Measurements from ENCODE around the gene ENTHD1. TPM values are rescaled to one million over a fixed set of nuclear protein-coding genes. Genes with fewer than 3 reads are reported as not detected.
"Not testable (repeated sequence)": the region's sequence is repeated elsewhere in the genome, so short reads cannot be mapped to it uniquely, and the experiment has no call there.

Gene ENTHD1
- total RNA-seq, 4 donors from 2014 or later: not detected

- TF ChIP-seq POLR2A (IDR thresholded peaks at IDR 0.05): no peak
- WGBS, 2 donors: 63 to 82% methylated on average over 1 of the region's 1 CpG
- no peak overlapping the region for H3K4me3 ChIP-seq (ENCODE audit: low read depth, poor library complexity, severe bottlenecking)
- no peak for DNase-seq (ENCODE audit: low spot score in 2 of 2)
- intact Hi-C loops (cut with DNase I; ENCODE audit: low total_unique reads): no loop called here
Observed at GRCh38 chr22:39868741-39869140, 24.8 kb downstream of the ENTHD1 start.

- WGBS, 2 donors: 66 to 71% methylated on average over 7 of the region's 7 CpGs
- H3K4me3 ChIP-seq (ENCODE audit: low read depth, poor library complexity, severe bottlenecking): no peak overlapping the region
- no peak for TF ChIP-seq CTCF (IDR thresholded peaks at IDR 0.05)
- TF ChIP-seq POLR2A (IDR thresholded peaks at IDR 0.05): no peak
- intact Hi-C loops (cut with DNase I; ENCODE audit: low total_unique reads): no loop called here
- no peak for DNase-seq (ENCODE audit: low spot score in 2 of 2)
Observed at GRCh38 chr22:39859903-39860588, 33.5 kb downstream of the ENTHD1 start.

GRCh38 chr22:39856588-39856987 is 37.0 kb downstream of the ENTHD1 start:
- WGBS, 2 donors: 80 to 85% methylated on average over 4 of the region's 4 CpGs
- no peak overlapping the region for H3K4me3 ChIP-seq (ENCODE audit: low read depth, poor library complexity, severe bottlenecking)
- DNase-seq (ENCODE audit: low spot score in 2 of 2): no peak
- TF ChIP-seq CTCF (IDR thresholded peaks at IDR 0.05): no peak
- no peak for TF ChIP-seq POLR2A (IDR thresholded peaks at IDR 0.05)
- intact Hi-C loops (cut with DNase I; ENCODE audit: low total_unique reads): no loop called here

GRCh38 chr22:39852799-39853198 is 40.8 kb downstream of the ENTHD1 start:
- WGBS, 2 donors: 63 to 75% methylated on average over 2 of the region's 2 CpGs
- TF ChIP-seq CTCF (IDR thresholded peaks at IDR 0.05) (no peak), POLR2A (IDR thresholded peaks at IDR 0.05) (no peak)
- intact Hi-C loops (cut with DNase I; ENCODE audit: low total_unique reads): no loop called here
- no peak for DNase-seq (ENCODE audit: low spot score in 2 of 2)
- no peak overlapping the region for H3K4me3 ChIP-seq (ENCODE audit: low read depth, poor library complexity, severe bottlenecking)

- no peak for DNase-seq (ENCODE audit: low spot score in 2 of 2)
- intact Hi-C loops (cut with DNase I; ENCODE audit: low total_unique reads): no loop called here
- 92 to 95% methylated on average over 4 of the region's 4 CpGs for WGBS, 2 donors
- TF ChIP-seq POLR2A (IDR thresholded peaks at IDR 0.05) (no peak), CTCF (IDR thresholded peaks at IDR 0.05) (no peak)
- no peak overlapping the region for H3K4me3 ChIP-seq (ENCODE audit: low read depth, poor library complexity, severe bottlenecking)
Observed at GRCh38 chr22:39851606-39852315, 41.8 kb downstream of the ENTHD1 start.

- 69 to 77% methylated on average over 3 of the region's 3 CpGs for WGBS, 2 donors
- intact Hi-C loops (cut with DNase I; ENCODE audit: low total_unique reads): no loop called here
- TF ChIP-seq CTCF (IDR thresholded peaks at IDR 0.05) (no peak), POLR2A (IDR thresholded peaks at IDR 0.05) (no peak)
- DNase-seq (ENCODE audit: low spot score in 2 of 2): no peak
- H3K4me3 ChIP-seq (ENCODE audit: low read depth, poor library complexity, severe bottlenecking): no peak overlapping the region
Observed at GRCh38 chr22:39847477-39847876, 46.1 kb downstream of the ENTHD1 start.

GRCh38 chr22:39846539-39846938 is 47.0 kb downstream of the ENTHD1 start:
- DNase-seq (ENCODE audit: low spot score in 2 of 2); intact Hi-C loops (cut with DNase I; ENCODE audit: low total_unique reads); H3K4me3 ChIP-seq (ENCODE audit: low read depth, poor library complexity, severe bottlenecking): not testable (repeated sequence)
- 84 to 90% methylated on average over 1 of the region's 1 CpG for WGBS, 2 donors
